Epithelial cell of esophagus (primary cell): Measurements from ENCODE around the gene KRT33A.
"Not testable (repeated sequence)": the region's sequence is repeated elsewhere in the genome, so short reads cannot be mapped to it uniquely, and the experiment has no call there.

Source experiments
- DNase-seq: peaks from one replicate; pipeline ENCODE4 v3.0.0; 2010; ENCODE audit warnings: low read depth
- H3K4me3 ChIP-seq: 2 replicates; pipeline ENCODE4 v1.5.1; 2011; ENCODE audit warnings: mild to moderate bottlenecking, low read length, control low read depth
- CTCF ChIP-seq: IDR thresholded peaks from 2 replicates; pipeline ENCODE4 v1.5.1; 2011; ENCODE audit warnings: low read depth, mild to moderate bottlenecking, low read length, control low read depth, inconsistent platforms; ENCODE audit not compliant: insufficient read depth; ENCODE audit errors: missing control alignments

The KRT33A gene

GRCh38 chr17:41360296-41360995, 9.8 kb upstream of the KRT33A start:
- no peak for TF ChIP-seq CTCF
- peak; percentile 79 for DNase-seq
- no peak overlapping the region for H3K4me3 ChIP-seq

DNA sequence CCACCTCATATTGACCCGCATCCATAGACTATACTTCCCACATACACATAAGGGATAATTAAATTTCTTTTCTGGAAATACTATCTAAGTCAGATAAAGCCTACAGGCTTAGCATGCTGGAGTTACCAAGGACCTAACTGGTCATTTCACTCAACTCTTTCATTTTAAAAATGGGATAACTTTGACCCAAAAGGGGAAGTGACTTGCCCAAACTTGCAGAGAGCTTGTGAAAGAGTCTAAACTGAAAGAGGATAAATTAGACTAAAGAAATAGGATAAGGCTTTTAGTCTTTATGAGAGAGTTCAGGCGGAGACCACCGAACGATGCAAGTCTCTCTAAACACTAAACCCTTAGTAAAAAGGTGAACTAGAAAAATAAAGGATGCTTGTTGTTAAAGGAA, 3.9 kb upstream of the KRT33A start:
- no peak for TF ChIP-seq CTCF
- H3K4me3 ChIP-seq: no peak overlapping the region
- no peak for DNase-seq

DNA sequence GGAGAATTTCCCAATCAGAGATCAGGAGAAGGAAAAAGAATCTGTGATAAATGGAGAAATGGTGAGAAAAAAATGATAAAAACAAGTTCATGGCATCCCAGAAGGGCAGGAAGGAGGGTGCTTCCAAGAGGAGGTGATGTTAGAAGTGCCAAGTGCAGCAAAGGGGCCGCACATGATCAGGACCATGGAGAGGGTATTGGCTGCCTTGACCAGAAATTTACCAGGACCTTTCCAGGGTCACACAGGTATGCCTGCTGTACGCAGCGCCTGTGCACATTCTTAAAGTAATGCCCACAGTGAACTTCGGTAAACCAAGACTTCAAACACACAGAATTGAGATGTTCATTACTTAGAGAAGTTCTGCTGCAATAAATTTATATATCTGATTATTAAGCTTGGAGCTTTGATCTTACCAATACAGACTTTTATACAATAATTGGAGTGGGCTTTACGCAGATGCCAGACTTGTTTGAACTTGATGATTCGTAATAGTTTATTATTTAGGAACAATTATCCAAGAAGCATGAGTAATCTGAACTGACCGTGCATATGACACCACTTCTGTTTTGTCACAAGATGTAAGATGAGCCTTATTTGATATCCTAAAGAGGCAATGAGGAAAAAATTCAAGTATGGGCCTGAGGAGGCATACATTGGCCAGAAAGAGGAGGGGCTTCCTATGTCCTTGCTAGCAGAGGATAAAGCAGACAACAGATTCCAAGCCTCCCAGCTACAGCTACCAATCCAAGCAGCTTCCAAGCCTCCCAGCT, 2.2 kb upstream of the KRT33A start:
- peak; percentile 90 for DNase-seq
- TF ChIP-seq CTCF: no peak
- H3K4me3 ChIP-seq: no peak overlapping the region

DNA sequence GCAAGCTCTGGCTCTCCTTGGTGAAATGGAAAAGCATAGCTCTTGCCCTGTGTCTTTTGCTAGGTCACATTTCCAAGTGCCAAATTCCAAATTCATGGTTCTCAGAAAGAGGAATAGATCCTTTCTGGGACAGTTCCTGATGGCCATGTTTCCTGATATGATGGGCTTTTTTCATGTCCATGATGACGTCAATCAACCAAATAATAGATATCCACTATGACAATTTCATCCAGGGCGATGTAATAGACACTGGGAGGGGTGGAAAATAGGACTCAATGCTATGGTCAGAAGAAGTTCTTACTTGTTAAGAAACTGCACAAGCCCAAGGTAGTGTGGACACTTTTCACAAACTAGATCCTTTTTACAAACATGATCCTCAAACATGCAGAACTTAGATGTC, 549 bp upstream of the KRT33A start:
- TF ChIP-seq CTCF: no peak
- no peak overlapping the region for H3K4me3 ChIP-seq
- DNase-seq: no peak

- TF ChIP-seq CTCF: no peak
- no peak overlapping the region for H3K4me3 ChIP-seq
- peak; percentile 93 for DNase-seq
Measured at GRCh38 chr17:41347869-41348760, 2.5 kb downstream of the KRT33A start.

DNA sequence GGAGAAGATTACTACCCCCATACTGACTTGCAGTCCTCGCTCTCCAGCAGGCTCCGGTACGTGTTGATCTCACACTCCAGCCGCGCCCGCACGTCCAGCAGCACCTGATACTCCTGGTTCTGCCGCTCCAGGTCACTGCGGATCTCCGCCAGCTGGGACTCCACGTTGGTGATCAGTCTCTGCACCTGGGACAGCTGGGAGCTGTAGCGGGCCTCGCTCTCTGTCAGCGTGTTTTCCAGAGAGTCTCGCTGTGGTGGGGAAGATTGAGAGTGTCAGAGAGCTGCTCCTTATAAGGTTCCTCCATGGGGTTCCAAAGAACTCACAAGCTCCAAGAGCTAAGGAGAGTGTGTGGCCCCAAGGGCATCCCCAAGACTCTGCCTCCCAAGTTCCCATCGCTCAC, 4.2 kb downstream of the KRT33A start:
- DNase-seq, H3K4me3 ChIP-seq: not testable (repeated sequence)

DNA sequence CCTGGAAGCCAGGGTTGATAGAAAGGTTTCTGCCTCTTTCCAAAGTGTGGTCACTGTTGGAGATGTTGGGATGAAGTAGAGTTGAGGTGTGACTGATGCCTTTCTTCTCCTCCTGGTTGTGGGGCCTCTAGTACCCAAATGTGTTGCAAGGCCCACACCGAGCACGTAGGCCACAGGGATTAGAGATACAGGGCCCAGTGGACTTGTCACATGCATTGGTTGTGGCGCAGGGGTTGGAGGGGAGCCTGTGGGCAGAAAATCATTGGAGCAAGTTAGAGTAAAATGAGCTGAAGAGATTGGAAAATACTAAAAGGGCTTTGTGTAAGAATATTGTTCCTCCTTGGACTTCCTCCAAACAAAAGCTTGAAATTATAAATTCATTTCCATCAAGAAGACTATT, 4.6 kb downstream of the KRT33A start:
- no peak overlapping the region for H3K4me3 ChIP-seq
- DNase-seq: no peak
- TF ChIP-seq CTCF: no peak
